WI38 (cell line): ENCODE data around the gene CNNM2.

ENCODE experiments used
- H3K4me3 ChIP-seq: 2 replicates; pipeline ENCODE4 v1.5.1; 2011; ENCODE audit warnings: low read depth, mild to moderate bottlenecking, control low read depth, low read length
- TF ChIP-seq, protein P1 (sequence below): IDR thresholded peaks from 2 replicates; pipeline ENCODE4 v1.5.1; 2012; ENCODE audit warnings: low read depth, mild to moderate bottlenecking, control low read depth, low read length

Gene CNNM2

DNA sequence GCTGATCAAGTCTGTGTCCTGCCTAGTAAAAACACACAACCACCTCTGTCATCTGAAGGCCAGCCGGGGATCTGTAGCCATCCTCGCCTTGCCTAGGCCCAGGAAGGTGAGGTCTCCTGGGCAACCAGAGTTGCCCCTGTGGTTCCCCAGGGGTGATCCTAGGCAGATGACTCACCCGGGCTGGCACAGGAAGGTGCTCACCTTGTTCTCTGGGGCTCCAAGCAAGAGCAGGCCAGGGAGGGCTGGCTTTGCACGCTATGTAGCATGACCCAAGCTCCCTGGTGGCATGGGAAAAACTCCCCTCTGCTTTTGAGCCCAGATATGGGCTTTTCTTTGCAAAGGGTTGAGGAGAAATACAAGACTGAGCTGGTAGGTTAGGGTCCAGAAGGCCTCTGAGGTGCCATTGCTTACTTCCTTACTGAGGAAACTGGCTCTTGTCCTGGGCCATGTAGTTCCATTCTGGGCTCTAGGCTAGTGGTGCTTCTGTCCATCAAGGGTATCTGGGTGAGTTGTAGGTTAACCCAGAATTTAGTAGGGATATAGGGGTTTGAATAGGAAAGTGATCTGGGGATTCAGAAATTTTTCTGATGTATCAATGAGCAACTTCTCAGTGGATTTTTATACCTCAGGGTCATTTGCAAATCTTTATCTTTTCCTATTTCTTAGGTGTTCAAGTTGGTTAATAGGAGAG, 162.9 kb downstream of the CNNM2 start:
- TF ChIP-seq, protein P1, sequence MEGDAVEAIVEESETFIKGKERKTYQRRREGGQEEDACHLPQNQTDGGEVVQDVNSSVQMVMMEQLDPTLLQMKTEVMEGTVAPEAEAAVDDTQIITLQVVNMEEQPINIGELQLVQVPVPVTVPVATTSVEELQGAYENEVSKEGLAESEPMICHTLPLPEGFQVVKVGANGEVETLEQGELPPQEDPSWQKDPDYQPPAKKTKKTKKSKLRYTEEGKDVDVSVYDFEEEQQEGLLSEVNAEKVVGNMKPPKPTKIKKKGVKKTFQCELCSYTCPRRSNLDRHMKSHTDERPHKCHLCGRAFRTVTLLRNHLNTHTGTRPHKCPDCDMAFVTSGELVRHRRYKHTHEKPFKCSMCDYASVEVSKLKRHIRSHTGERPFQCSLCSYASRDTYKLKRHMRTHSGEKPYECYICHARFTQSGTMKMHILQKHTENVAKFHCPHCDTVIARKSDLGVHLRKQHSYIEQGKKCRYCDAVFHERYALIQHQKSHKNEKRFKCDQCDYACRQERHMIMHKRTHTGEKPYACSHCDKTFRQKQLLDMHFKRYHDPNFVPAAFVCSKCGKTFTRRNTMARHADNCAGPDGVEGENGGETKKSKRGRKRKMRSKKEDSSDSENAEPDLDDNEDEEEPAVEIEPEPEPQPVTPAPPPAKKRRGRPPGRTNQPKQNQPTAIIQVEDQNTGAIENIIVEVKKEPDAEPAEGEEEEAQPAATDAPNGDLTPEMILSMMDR: no peak

DNA sequence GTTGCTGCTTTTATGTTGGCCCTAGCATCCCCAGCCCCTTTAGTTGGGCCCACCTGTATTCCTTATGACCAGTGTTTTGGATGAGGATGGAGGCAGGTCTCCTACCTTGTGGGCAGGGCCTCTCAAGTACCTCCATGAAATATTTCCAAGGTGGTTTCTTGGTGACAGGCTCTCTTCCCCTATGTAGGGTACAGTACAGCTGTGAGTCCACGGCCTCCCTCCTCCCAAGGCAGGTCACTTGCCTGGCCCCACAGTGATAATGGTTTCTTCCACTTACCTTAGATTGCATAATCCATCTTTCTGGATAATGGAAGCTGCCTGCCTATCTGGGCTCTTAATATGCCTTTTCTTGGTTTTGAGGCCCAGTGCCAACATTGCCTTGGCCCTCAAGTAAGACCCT, 164.6 kb downstream of the CNNM2 start:
- no peak overlapping the region for H3K4me3 ChIP-seq
- TF ChIP-seq, protein P1: no peak

More for the DNA sequence above, 162.9 kb downstream of the CNNM2 start:
- H3K4me3 ChIP-seq: no peak overlapping the region

DNA sequence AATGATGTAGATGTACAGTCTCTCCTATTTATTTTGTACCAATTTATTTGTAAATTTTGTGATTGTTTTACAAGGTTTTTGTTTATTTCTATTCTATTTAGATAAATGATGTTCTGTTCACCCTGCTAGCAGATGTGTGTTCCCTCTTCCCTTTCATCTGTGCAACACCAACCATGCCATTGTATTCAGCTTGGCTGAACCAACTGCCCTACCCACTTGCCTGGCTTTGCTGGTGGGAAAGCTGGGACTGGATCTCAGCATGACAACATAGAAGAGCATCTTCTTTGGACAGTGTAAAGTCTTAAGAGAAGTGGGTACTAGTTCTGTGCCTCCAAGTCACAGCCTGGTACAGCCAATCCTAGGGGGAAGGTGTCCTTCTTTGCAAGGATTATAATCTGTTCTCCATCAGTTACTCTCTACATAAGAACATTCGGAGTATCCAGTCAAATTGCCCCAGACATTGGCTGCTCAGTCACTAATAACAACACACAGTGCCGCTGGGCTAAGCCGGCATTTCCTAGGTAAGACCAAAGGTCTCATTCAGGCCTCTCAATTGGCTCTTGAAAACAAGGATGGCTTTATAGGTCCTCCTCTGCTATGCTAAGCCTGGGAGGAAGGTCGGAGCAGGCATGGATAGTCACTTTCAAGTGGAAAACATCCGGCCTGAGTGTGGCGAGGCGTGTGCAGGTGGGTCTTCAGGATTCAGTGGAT, 165.3 kb downstream of the CNNM2 start:
- H3K4me3 ChIP-seq: no peak overlapping the region
- TF ChIP-seq, protein P1: no peak

DNA sequence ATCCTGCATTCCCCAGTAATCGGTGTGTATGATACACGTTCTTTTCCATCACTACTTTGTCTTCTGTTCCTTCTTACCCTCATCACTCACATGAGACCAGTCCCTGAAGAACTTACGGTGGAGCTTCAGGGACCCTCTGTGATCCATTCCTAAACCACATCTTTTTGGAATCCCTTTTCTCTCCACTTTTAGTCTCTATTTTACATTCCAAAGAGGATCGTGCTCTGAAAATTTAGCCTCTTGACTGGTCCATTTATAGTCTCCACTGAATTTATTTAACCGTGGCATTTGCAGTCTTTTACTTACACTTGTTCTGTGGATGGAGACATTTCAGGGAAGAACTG, 165.9 kb downstream of the CNNM2 start:
- H3K4me3 ChIP-seq: no peak overlapping the region
- TF ChIP-seq, protein P1: no peak

DNA sequence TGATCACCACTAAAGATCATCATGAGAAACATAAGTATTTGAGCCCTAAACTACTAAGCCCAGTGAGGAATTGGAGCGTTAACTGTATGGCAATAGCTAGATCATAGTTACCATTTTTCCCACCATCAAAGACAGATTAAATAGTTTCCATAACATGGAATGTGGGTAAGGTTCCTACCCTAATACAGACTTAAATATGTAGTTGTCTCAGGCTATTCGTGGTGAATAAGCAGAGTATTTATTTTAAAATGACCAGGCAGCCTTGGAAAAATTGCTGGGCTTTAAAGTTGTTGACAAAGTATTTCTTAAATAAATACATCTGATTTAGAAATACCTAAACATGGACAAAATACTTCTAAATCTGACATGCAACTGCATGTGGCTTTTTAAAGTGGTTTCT, 168.2 kb downstream of the CNNM2 start:
- TF ChIP-seq, protein P1: no peak
- H3K4me3 ChIP-seq: no peak overlapping the region

DNA sequence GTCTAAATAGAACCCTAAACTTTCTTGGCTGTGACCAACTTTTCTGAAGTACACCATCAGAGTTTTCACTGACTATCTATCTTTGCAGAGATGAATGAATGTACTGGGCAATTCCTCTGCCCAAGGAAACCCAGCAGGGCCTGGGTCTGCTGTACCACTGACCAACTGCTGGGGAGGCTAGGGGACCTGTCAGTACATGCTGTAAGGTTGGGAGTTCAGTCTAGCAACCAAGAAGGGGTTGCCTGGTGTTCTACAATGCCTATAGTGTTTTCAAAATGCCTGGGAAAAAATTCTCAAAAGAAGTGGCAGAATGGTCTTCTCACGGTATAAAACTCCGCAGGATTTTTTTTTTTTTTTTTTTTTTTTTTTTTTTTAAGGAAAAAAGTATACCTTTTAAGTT, 168.7 kb downstream of the CNNM2 start:
- H3K4me3 ChIP-seq: no peak overlapping the region
- TF ChIP-seq, protein P1: no peak

DNA sequence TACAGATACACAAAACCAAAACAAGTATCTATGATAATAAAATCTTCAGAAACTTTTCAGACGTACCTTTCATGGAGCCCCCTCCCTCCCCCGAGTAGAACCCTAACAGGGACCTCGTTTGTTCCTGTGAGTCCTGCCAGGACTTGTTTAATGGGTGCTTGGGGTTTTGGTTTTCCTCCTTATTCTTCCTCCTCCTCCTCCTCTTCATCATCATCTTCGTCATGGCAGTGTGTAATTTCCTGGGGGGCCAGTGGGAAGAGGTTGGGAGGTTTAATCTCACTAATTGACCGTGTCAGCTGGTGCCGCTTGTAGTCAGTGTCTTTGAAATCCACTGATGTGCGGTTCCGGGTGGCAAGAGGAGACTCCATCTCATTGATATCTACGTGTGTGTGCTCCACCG, 171.4 kb downstream of the CNNM2 start:
- TF ChIP-seq, protein P1: no peak
- no peak overlapping the region for H3K4me3 ChIP-seq
